SK-N-MC (cell line): ENCODE data around the gene SNX9.

Experiments
- EZH2 ChIP-seq: fragments of 200-600 bp; sonication (generic); IDR thresholded peaks from one replicate; pipeline ENCODE4 v1.6.1; 2017; ENCODE audit warnings: antibody characterized with exemption
- FOXP2 ChIP-seq: optimal IDR thresholded peaks from 2 replicates; pipeline ENCODE3; 2011; ENCODE audit warnings: mild to moderate bottlenecking, moderate library complexity; ENCODE audit not compliant: insufficient read depth; ENCODE audit errors: extremely low read length, control extremely low read depth
- POLR2AphosphoS5 ChIP-seq: IDR thresholded peaks from 2 replicates; pipeline ENCODE4 v1.6.1; 2012; ENCODE audit warnings: mild to moderate bottlenecking, low read depth, low read length, borderline replicate concordance

DNA sequence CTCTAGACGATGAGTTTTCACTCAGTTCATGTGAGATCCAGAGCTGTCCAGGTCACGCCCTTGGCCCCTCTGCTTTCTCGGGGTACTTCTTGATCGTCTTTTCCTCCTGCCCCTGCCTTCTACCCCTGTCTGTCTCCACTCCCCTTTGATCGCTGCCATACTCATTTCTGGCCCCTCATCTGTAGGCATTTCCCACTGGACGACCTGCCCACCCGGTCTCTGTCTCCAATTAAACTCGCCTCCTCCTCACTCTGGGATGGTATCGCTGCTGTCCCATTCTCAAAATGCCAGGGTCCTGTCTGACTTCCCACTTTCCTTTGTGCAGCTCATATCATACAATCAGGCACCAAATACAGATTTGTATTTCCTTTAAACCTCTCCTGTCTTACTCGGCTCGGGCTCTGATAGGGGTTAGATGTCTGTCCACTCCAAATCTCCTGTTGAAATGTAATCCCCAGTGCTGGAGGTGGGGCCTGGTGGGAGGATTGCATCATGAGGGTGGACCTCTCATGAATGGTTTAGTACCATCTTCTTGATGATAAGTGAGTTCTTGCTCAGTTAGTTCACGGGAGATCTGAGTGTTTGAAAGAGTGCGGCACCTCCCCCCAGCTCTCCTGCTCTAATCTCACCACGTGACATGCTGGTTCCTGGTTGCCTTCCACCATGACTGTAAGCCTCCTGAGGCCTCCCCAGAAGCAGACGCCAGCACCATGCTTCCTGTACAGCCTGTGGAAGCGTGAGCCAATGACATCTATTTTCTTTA lies 155.2 kb downstream of the SNX9 start:
- TF ChIP-seq POLR2AphosphoS5 (no peak), EZH2 (no peak), FOXP2 (no peak)
